ENCODE data around the gene KLHL33.

GRCh38 chr14:20446889-20447288 is 10.9 kb upstream of the KLHL33 start:
- TF ChIP-seq CTCF (conservative IDR thresholded peaks at IDR 0.05): no peak
- TF ChIP-seq EZH2 (IDR thresholded peaks at IDR 0.05; ENCODE audit: low read depth): no peak

Data from PC-9 (cell line).